ENCODE data around the gene EHD2.

Gene EHD2

DNA sequence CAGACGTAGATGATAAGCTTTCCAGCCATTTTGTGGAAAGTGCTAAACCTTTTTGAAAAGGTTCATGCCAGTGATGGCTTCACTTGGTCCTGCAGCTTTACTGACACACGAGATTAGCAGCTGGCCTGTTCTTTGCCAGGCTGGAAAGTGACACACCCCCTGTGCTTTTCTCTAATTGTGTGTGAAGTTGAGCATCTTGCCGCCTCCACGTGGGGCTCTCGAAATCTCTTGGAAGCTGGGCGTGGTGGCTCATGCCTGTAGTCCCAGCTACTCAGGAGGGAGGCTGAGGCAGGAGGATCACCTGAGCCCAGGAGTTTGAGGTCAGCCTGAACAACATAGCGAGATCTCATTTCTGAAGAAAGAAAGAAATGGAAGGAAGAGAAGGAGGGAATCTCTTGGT, 25.3 kb upstream of the EHD2 start:
- TF ChIP-seq, protein P1, sequence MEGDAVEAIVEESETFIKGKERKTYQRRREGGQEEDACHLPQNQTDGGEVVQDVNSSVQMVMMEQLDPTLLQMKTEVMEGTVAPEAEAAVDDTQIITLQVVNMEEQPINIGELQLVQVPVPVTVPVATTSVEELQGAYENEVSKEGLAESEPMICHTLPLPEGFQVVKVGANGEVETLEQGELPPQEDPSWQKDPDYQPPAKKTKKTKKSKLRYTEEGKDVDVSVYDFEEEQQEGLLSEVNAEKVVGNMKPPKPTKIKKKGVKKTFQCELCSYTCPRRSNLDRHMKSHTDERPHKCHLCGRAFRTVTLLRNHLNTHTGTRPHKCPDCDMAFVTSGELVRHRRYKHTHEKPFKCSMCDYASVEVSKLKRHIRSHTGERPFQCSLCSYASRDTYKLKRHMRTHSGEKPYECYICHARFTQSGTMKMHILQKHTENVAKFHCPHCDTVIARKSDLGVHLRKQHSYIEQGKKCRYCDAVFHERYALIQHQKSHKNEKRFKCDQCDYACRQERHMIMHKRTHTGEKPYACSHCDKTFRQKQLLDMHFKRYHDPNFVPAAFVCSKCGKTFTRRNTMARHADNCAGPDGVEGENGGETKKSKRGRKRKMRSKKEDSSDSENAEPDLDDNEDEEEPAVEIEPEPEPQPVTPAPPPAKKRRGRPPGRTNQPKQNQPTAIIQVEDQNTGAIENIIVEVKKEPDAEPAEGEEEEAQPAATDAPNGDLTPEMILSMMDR (IDR thresholded peaks at IDR 0.05; ENCODE audit: poor library complexity, severe bottlenecking) = no peak
- DNase-seq (ENCODE audit: low spot score) (no peak), ATAC-seq (ENCODE audit: low read depth) (no peak)
- no peaks in the 10 kb centered on the region for H3K9me3 ChIP-seq (ENCODE audit: severe bottlenecking)
- H3K27ac ChIP-seq (ENCODE audit: poor library complexity, severe bottlenecking) = no peak overlapping the region
- no peaks in the 10 kb centered on the region for H3K27me3 ChIP-seq (ENCODE audit: insufficient read depth, poor library complexity, severe bottlenecking)
- no peak overlapping the region for H3K4me3 ChIP-seq (ENCODE audit: severe bottlenecking)
- H3K36me3 ChIP-seq (ENCODE audit: low read depth) = peaks cover 19% of the 10 kb centered on the region
- H3K4me1 ChIP-seq (ENCODE audit: insufficient read depth, poor library complexity, severe bottlenecking) = no peaks in the 10 kb centered on the region

DNA sequence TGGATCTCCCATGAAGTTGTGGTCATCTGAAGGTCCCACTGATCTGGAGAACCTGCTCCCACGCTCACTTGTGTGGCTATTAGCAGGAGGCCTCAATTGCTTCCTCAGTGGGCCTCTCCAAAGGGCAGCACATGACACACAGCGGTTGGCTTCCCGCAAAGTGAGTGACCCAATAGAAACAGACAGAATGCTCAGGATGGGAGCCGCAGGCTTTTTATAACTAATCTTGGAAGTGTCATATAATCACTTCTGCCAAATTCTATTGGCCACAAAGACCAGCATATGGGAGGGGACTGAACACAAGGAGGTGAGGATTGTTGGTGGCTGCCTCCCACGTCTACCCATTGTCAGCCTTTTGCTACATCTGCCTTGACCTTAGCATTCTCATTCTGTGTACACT, 22.1 kb upstream of the EHD2 start:
- H3K27ac ChIP-seq (ENCODE audit: poor library complexity, severe bottlenecking) = no peak overlapping the region
- H3K4me1 ChIP-seq (ENCODE audit: insufficient read depth, poor library complexity, severe bottlenecking) = no peaks in the 10 kb centered on the region
- TF ChIP-seq, protein P1 (IDR thresholded peaks at IDR 0.05; ENCODE audit: poor library complexity, severe bottlenecking) = no peak
- H3K36me3 ChIP-seq (ENCODE audit: low read depth) = peaks cover 20% of the 10 kb centered on the region
- H3K27me3 ChIP-seq (ENCODE audit: insufficient read depth, poor library complexity, severe bottlenecking) = no peaks in the 10 kb centered on the region
- no peak overlapping the region for H3K4me3 ChIP-seq (ENCODE audit: severe bottlenecking)
- no peaks in the 10 kb centered on the region for H3K9me3 ChIP-seq (ENCODE audit: severe bottlenecking)
- DNase-seq (ENCODE audit: low spot score) (no peak), ATAC-seq (ENCODE audit: low read depth) (no peak)

DNA sequence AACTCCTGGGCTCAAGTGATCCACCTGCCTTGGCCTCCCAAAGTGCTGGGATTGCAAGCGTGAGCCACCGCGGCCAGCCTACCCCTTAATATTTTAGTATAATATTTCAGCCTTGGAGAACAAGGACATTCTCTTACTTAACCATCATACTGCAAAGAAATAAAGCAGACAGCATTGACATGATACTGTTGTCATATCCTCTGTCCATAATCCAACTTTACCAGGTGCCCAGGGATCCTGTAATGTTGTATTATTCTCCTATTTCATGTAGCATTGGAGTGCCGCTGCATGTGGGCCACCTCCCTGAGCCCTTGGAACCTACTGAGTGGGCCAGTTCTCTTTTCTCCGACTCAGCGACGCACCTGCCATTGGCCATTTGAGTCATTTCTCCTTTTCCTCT, 21.4 kb upstream of the EHD2 start:
- Histone ChIP-seq H3K4me3 (ENCODE audit: severe bottlenecking) (no peak overlapping the region), H3K9me3 (ENCODE audit: severe bottlenecking) (no peaks in the 10 kb centered on the region), H3K27me3 (ENCODE audit: insufficient read depth, poor library complexity, severe bottlenecking) (no peaks in the 10 kb centered on the region), H3K4me1 (ENCODE audit: insufficient read depth, poor library complexity, severe bottlenecking) (no peaks in the 10 kb centered on the region), H3K27ac (ENCODE audit: poor library complexity, severe bottlenecking) (no peak overlapping the region), H3K36me3 (ENCODE audit: low read depth) (peaks cover 15% of the 10 kb centered on the region)
- ATAC-seq (ENCODE audit: low read depth) (no peak), DNase-seq (ENCODE audit: low spot score) (no peak)
- TF ChIP-seq, protein P1 (IDR thresholded peaks at IDR 0.05; ENCODE audit: poor library complexity, severe bottlenecking) = no peak

DNA sequence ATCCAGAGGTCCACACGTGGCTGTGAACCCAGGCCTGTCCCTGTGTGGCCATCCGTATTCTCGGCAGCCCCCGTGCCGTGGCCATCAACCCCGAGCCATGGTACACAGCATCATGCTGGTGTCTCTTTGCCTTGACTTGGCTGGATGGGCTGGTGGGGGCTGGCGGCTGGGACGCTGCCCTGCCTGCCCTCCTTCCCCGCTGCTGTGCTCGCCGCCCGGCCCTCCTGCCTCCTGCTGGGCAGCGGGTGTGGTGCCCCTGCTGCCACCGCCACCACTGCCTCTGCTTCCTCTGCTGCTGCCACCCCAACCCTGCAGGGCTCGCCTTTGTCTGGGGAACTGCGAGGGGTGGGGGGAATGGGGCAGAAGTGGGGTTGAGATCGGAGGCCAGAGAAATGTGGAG, 19.7 kb upstream of the EHD2 start:
- no peaks in the 10 kb centered on the region for H3K27me3 ChIP-seq (ENCODE audit: insufficient read depth, poor library complexity, severe bottlenecking)
- no peak overlapping the region for H3K27ac ChIP-seq (ENCODE audit: poor library complexity, severe bottlenecking)
- DNase-seq (ENCODE audit: low spot score) (no peak), ATAC-seq (ENCODE audit: low read depth) (no peak)
- H3K4me3 ChIP-seq (ENCODE audit: severe bottlenecking) = no peak overlapping the region
- no peaks in the 10 kb centered on the region for H3K4me1 ChIP-seq (ENCODE audit: insufficient read depth, poor library complexity, severe bottlenecking)
- TF ChIP-seq, protein P1 (IDR thresholded peaks at IDR 0.05; ENCODE audit: poor library complexity, severe bottlenecking) = no peak
- H3K9me3 ChIP-seq (ENCODE audit: severe bottlenecking) = no peaks in the 10 kb centered on the region
- peaks cover 14% of the 10 kb centered on the region for H3K36me3 ChIP-seq (ENCODE audit: low read depth)

DNA sequence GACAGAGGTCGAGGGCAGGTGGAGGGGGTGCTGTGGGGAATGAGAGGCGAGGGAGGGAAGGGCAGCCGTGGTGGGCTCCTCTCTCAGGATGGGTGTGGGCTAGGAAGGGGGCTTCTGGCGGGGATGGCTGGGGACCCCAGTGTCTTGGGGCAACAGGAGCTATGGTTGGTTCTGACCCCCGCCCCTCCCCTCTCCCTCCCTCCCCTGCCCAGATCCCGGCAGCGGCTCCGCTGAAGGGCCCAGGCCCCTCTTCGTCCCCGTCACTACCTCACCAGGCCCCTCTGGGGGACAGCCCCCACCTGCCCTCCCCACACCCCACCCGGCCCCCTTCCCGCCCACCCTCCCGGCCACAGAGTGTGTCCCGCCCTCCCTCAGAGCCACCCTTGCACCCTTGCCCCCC, 19.3 kb upstream of the EHD2 start:
- ATAC-seq (ENCODE audit: low read depth) (no peak), DNase-seq (ENCODE audit: low spot score) (no peak)
- Histone ChIP-seq H3K9me3 (ENCODE audit: severe bottlenecking) (no peaks in the 10 kb centered on the region), H3K4me1 (ENCODE audit: insufficient read depth, poor library complexity, severe bottlenecking) (no peaks in the 10 kb centered on the region), H3K36me3 (ENCODE audit: low read depth) (peaks cover 18% of the 10 kb centered on the region), H3K27ac (ENCODE audit: poor library complexity, severe bottlenecking) (no peak overlapping the region), H3K27me3 (ENCODE audit: insufficient read depth, poor library complexity, severe bottlenecking) (no peaks in the 10 kb centered on the region), H3K4me3 (ENCODE audit: severe bottlenecking) (no peak overlapping the region)
- TF ChIP-seq, protein P1 (IDR thresholded peaks at IDR 0.05; ENCODE audit: poor library complexity, severe bottlenecking) = no peak

All from RWPE2 (cell line).